Mesenchymal stem cell (in vitro differentiated cells and primary cell): ENCODE data around the gene KLF12.

ENCODE experiments used
- DNase-seq: peaks from one replicate; pipeline ENCODE4 v3.0.0-alpha.2; 2013
- H2AFZ ChIP-seq: one replicate; pipeline ENCODE4 v1.6.1; 2013; ENCODE audit warnings: low read depth, mild to moderate bottlenecking, control low read depth, inconsistent platforms, low read length, moderate library complexity
- H2AK5ac ChIP-seq: 2 replicates; pipeline ENCODE4 v1.6.1; 2013; ENCODE audit warnings: low read length, moderate library complexity, mild to moderate bottlenecking, inconsistent platforms; ENCODE audit not compliant: severe bottlenecking
- H2BK120ac ChIP-seq: one replicate; pipeline ENCODE4 v1.6.1; 2013; ENCODE audit warnings: low read depth, mild to moderate bottlenecking, inconsistent platforms, low read length, moderate library complexity
- H2BK12ac ChIP-seq, 2 experiments: one replicate each; pipeline ENCODE4 v1.6.1; 2013; ENCODE audit warnings: inconsistent platforms in 2 of 2, low read length in 2 of 2, mild to moderate bottlenecking in 2 of 2, moderate library complexity in 2 of 2, control low read depth in 1 of 2
- H2BK15ac ChIP-seq: one replicate; pipeline ENCODE4 v1.6.1; 2013; ENCODE audit warnings: mild to moderate bottlenecking, low read depth, inconsistent platforms; ENCODE audit not compliant: poor library complexity, severe bottlenecking
- H2BK5ac ChIP-seq: 2 replicates; pipeline ENCODE4 v1.6.1; 2013; ENCODE audit warnings: low read depth, mild to moderate bottlenecking, low read length, control low read depth, inconsistent platforms; ENCODE audit not compliant: poor library complexity, severe bottlenecking
- H3K14ac ChIP-seq, 2 experiments: one replicate each; pipeline ENCODE4 v1.6.1; 2013; ENCODE audit warnings: inconsistent platforms in 2 of 2, low read length in 2 of 2, control low read depth in 1 of 2, mild to moderate bottlenecking in 1 of 2, moderate library complexity in 1 of 2
- H3K18ac ChIP-seq, 2 experiments: one replicate each; pipeline ENCODE4 v1.6.1; 2013; ENCODE audit warnings: inconsistent platforms in 2 of 2, low read length in 2 of 2, control low read depth in 1 of 2, low read depth in 1 of 2, mild to moderate bottlenecking in 1 of 2
- H3K23ac ChIP-seq, 2 experiments: one replicate each; pipeline ENCODE4 v1.6.1; 2013; ENCODE audit warnings: inconsistent platforms in 2 of 2, low read length in 2 of 2, mild to moderate bottlenecking in 2 of 2, moderate library complexity in 2 of 2, control low read depth in 1 of 2
- H3K27ac ChIP-seq: 2 replicates; pipeline ENCODE4 v1.5.1; 2013; ENCODE audit warnings: mild to moderate bottlenecking, moderate library complexity, low read length, control low read depth, inconsistent platforms; ENCODE audit not compliant: poor library complexity, severe bottlenecking
- H3K27me3 ChIP-seq, 2 experiments: 2 replicates each; pipeline versions ENCODE4 v1.6.1 to v1.7.0; 2013; ENCODE audit warnings: low read length in 2 of 2, mild to moderate bottlenecking in 2 of 2, moderate library complexity in 2 of 2, control low read depth in 1 of 2, inconsistent platforms in 1 of 2; ENCODE audit not compliant: control insufficient read depth in 1 of 2, insufficient read depth in 1 of 2
- H3K36me3 ChIP-seq, 2 experiments: 2 replicates each; pipeline versions ENCODE4 v1.6.1 to v1.7.0; 2013; ENCODE audit warnings: low read length in 2 of 2, control low read depth in 1 of 2, inconsistent platforms in 1 of 2, low read depth in 1 of 2, mild to moderate bottlenecking in 1 of 2; ENCODE audit not compliant: insufficient read depth in 2 of 2, control insufficient read depth in 1 of 2
- H3K4ac ChIP-seq, 2 experiments: one replicate each; pipeline ENCODE4 v1.6.1; 2013; ENCODE audit warnings: inconsistent platforms in 2 of 2, low read length in 2 of 2, mild to moderate bottlenecking in 2 of 2, moderate library complexity in 2 of 2, control low read depth in 1 of 2, low read depth in 1 of 2
- H3K4me1 ChIP-seq: 2 replicates; pipeline ENCODE4 v1.6.1; 2013; ENCODE audit warnings: low read depth, low read length, control low read depth; ENCODE audit not compliant: control insufficient read depth, insufficient read depth
- H3K4me2 ChIP-seq: 2 replicates; pipeline ENCODE4 v1.6.1; 2013; ENCODE audit warnings: low read length, mild to moderate bottlenecking, inconsistent platforms; ENCODE audit not compliant: poor library complexity, severe bottlenecking
- H3K4me3 ChIP-seq, 2 experiments: 2 replicates each; pipeline versions ENCODE4 v1.5.1 to v1.7.0; 2013; ENCODE audit warnings: low read length in 2 of 2, mild to moderate bottlenecking in 2 of 2, control low read depth in 1 of 2, low read depth in 1 of 2; ENCODE audit not compliant: insufficient read depth in 1 of 2
- H3K79me1 ChIP-seq: replicated peaks from 2 replicates; pipeline ENCODE4 v1.6.1; 2013; ENCODE audit warnings: mild to moderate bottlenecking, control low read depth, low read length, inconsistent platforms; ENCODE audit not compliant: poor library complexity, severe bottlenecking
- H3K9ac ChIP-seq: 2 replicates; pipeline ENCODE4 v1.7.0; 2013; ENCODE audit warnings: mild to moderate bottlenecking, low read length, moderate library complexity
- H3K9me3 ChIP-seq: 2 replicates; pipeline ENCODE4 v1.7.0; 2013; ENCODE audit warnings: mild to moderate bottlenecking, low read length; ENCODE audit not compliant: control insufficient read depth
- H4K8ac ChIP-seq: one replicate; pipeline ENCODE4 v1.6.1; 2013; ENCODE audit warnings: inconsistent platforms, mild to moderate bottlenecking, low read length, moderate library complexity
- H4K91ac ChIP-seq: one replicate; pipeline ENCODE4 v1.6.1; 2013; ENCODE audit warnings: mild to moderate bottlenecking, low read length, inconsistent platforms
- WGBS: methylation state at CpG from one replicate; pipeline ENCODE4 v1.1.7; 2013; ENCODE audit warnings: mixed read lengths; 5-methylcytosine and 5-hydroxymethylcytosine counted together

Gene KLF12

GRCh38 chr13:74171641-74172040 lies 37.4 kb upstream of the KLF12 start:
- Histone ChIP-seq H2BK15ac (no peak overlapping the region), H2BK120ac (no peak overlapping the region), H4K8ac (no peak overlapping the region), H3K9me3 (no peaks in the 10 kb centered on the region), H3K27me3 (no peaks in the 10 kb centered on the region), H3K9ac (no peak overlapping the region), H2BK12ac (no peak overlapping the region), H3K4me1 (no peaks in the 10 kb centered on the region), H3K4me3 (no peak overlapping the region), H3K4me2 (no peak overlapping the region), H3K79me1 (no peaks in the 10 kb centered on the region), H3K18ac (no peak overlapping the region), H3K36me3 (no peaks in the 10 kb centered on the region), H4K91ac (no peak overlapping the region), H3K23ac (no peak overlapping the region), H2BK5ac (no peak overlapping the region), H2AFZ (no peak overlapping the region), H3K14ac (no peak overlapping the region), H3K4ac (no peak overlapping the region), H2AK5ac (no peak overlapping the region), H3K27ac (no peak overlapping the region)
- DNase-seq = no peak

- H2BK5ac ChIP-seq = no peak overlapping the region
- H3K9me3 ChIP-seq = no peaks in the 10 kb centered on the region
- H3K27me3 ChIP-seq = no peaks in the 10 kb centered on the region
- no peak overlapping the region for H3K18ac ChIP-seq
- H3K4me1 ChIP-seq = no peaks in the 10 kb centered on the region
- H3K14ac ChIP-seq = no peak overlapping the region
- no peaks in the 10 kb centered on the region for H3K36me3 ChIP-seq
- H2AK5ac ChIP-seq = no peak overlapping the region
- H4K91ac ChIP-seq = no peak overlapping the region
- H3K27ac ChIP-seq = no peak overlapping the region
- H3K9ac ChIP-seq = no peak overlapping the region
- no peak overlapping the region for H3K4me2 ChIP-seq
- no peak overlapping the region for H3K4me3 ChIP-seq
- H3K4ac ChIP-seq = no peak overlapping the region
- H2AFZ ChIP-seq = no peak overlapping the region
- WGBS = 60% methylated on average over 1 of the region's 1 CpG
- H2BK15ac ChIP-seq = no peak overlapping the region
- DNase-seq = no peak
- H2BK120ac ChIP-seq = no peak overlapping the region
- H3K79me1 ChIP-seq = no peaks in the 10 kb centered on the region
- no peak overlapping the region for H3K23ac ChIP-seq
- no peak overlapping the region for H4K8ac ChIP-seq
- no peak overlapping the region for H2BK12ac ChIP-seq
Measured at GRCh38 chr13:74169676-74170075, 35.5 kb upstream of the KLF12 start.

DNA sequence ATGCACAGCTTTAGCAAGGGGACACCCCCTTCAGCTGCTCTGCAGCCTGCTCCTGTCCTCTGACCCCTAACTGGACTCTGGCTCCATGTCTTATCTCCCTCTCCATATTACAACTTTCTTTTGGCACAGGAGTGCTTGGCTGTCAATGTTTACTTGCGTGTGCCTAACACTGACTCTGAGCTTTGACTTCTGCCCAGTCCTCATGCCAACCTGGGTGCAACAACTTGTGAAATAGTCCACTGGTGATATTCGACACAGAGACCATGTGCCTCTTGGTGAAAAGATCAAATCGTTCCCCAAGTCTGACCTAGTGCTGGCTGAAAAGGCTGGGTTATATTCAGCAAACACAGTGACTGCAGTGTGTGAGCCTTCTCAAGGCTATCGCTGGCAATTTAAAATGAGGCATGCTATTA lies 34.1 kb upstream of the KLF12 start:
- Histone ChIP-seq H2AFZ (no peak overlapping the region), H2BK5ac (no peak overlapping the region), H3K4me2 (no peak overlapping the region), H3K9ac (no peak overlapping the region), H3K14ac (no peak overlapping the region), H3K27ac (no peak overlapping the region), H3K18ac (no peak overlapping the region), H4K8ac (no peak overlapping the region), H3K27me3 (no peaks in the 10 kb centered on the region), H3K4me1 (no peaks in the 10 kb centered on the region), H3K4me3 (no peak overlapping the region), H3K4ac (no peak overlapping the region), H3K23ac (no peak overlapping the region), H2AK5ac (no peak overlapping the region), H3K36me3 (no peaks in the 10 kb centered on the region), H3K79me1 (no peaks in the 10 kb centered on the region), H2BK15ac (no peak overlapping the region), H3K9me3 (no peaks in the 10 kb centered on the region), H4K91ac (no peak overlapping the region), H2BK12ac (no peak overlapping the region), H2BK120ac (no peak overlapping the region)
- no peak for DNase-seq
- WGBS = 91% methylated on average over 4 of the region's 4 CpGs

DNA sequence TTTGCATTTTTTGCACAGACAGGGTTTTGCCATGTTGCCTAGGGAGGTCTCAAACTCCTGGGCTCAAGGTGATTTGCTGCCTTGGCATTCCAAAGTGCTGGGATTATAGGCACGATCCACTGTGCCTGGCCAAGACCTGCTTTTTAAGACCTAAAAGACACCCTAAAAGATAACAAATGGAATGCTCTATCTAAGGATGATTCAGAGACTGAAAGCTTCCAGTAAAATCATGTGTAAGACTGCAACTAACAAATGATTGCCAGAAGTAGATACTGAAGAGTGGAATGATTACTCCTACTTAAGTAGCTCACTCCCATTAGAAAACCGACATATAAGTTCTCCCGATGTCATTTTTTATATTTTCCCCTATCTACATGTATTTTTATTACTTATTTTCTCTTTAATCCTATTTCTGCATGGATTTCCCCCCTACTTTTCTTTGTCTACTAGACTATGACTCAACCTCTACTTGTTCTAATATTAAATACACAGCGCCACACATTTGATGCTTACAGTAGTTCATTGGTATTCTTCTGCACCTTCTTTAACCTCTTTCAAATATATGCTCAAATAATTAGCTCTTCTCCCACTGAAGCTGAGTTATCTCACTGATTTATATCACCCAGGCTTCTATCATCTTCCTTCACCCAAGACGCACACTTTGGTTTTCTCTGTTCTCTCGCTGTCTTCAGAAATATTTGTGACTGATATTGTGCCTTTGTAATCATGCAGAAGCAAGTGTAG lies 32.2 kb upstream of the KLF12 start:
- H3K79me1 ChIP-seq = no peaks in the 10 kb centered on the region
- no peak overlapping the region for H3K27ac ChIP-seq
- H3K23ac ChIP-seq = no peak overlapping the region
- no peak overlapping the region for H2BK120ac ChIP-seq
- no peaks in the 10 kb centered on the region for H3K9me3 ChIP-seq
- no peak overlapping the region for H2AFZ ChIP-seq
- H2BK12ac ChIP-seq = no peak overlapping the region
- DNase-seq = no peak
- H3K4ac ChIP-seq = no peak overlapping the region
- H2BK5ac ChIP-seq = no peak overlapping the region
- no peak overlapping the region for H2AK5ac ChIP-seq
- no peaks in the 10 kb centered on the region for H3K36me3 ChIP-seq
- H3K27me3 ChIP-seq = no peaks in the 10 kb centered on the region
- no peak overlapping the region for H2BK15ac ChIP-seq
- no peak overlapping the region for H3K9ac ChIP-seq
- no peak overlapping the region for H4K91ac ChIP-seq
- H3K4me3 ChIP-seq = no peak overlapping the region
- no peak overlapping the region for H4K8ac ChIP-seq
- WGBS = 96% methylated on average over 3 of the region's 6 CpGs
- H3K4me2 ChIP-seq = no peak overlapping the region
- no peak overlapping the region for H3K18ac ChIP-seq
- H3K4me1 ChIP-seq = no peaks in the 10 kb centered on the region
- no peak overlapping the region for H3K14ac ChIP-seq
